Esophagus mucosa (tissue), 1 donor: ENCODE results near the gene MAP3K7. TPM values are rescaled to one million over a fixed set of nuclear protein-coding genes. Genes with fewer than 3 reads are reported as not detected.

ENCODE experiments used
- ATAC-seq: fragments of 200-7000 bp; cut with Tn5 transposase; one replicate; pipeline ENCODE4 v1.9.1; 2020
- total RNA-seq: library from RNA; stranded (reverse); gene quantifications from one replicate; pipeline ENCODE4 v1.2.4, GENCODE V29; 2023
- donor health status: DM: yes; HTN: yes; CAD: no.

MAP3K7 gene
- 14.4 TPM for total RNA-seq

DNA sequence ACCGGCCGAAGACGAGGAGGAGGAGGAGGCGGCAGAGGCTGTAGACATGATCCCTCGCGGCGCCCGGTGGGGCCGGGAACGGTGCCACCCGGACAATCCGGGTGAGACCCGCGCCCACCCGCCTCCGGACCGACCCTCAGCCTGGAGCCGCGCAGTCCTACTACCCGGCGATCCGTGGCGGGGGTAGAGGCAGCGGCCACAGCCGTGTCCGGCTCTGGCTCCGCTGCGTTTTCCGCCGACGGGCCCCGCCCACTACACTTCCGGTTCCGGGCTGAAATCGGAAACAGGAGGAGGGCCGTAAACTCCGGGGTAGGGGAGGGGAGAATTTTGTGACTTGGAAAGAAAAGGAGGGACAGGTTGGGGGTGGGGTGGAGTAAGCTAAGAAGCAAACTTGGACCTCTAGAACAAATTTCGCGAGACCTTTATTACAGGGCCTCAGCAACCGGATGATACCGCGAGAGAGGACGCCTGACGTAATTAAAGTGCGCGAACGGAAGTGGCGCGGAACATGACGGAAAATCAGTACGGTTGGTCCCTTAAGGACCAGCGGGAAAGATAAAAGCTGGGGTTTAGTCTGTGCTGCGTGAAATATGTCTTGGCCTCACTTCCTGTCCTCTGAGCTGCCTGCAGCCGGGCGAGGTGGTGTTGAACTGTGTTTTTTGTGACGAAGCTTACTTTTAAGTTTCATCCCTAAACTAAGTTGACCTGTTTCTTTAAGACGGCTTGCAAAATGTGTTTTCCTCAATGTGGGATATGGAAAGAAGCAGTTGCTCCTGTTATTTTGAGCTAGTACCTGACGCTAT lies at the start of gene MAP3K7:
Gene MAP3K7 (minus strand): TSS at position 237 of the 803 bp plus-strand sequence. CDS start 189 bp downstream, at position 48.
- ATAC-seq, result peak; percentile 94

GRCh38 chr6:90631046-90631445 lies 44.2 kb upstream of the MAP3K7 start:
- ATAC-seq, result no peak

DNA sequence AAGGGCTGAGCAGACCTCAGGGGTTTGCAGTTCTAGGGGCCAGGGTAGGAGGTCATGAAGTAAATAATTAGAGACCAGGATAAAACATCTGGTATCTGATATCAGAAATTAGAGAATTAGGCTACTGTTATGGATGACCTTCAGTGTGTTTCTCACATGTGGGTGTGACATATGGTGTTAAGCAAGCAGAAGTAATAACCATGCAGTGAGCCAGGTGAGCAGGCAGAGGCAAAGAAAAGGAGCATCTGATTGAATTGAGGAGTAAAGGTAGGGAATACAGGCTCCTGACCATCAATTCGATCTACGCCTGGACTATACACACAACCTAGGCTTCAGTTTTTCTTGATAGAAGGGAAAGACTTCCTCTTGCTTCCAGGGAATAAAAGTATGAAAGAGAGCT lies 34.7 kb upstream of the MAP3K7 start:
- ATAC-seq, result no peak

GRCh38 chr6:90619221-90619620 lies 32.3 kb upstream of the MAP3K7 start:
- no peak for ATAC-seq

GRCh38 chr6:90612313-90612680 lies 25.4 kb upstream of the MAP3K7 start:
- ATAC-seq, result peak; percentile 38

DNA sequence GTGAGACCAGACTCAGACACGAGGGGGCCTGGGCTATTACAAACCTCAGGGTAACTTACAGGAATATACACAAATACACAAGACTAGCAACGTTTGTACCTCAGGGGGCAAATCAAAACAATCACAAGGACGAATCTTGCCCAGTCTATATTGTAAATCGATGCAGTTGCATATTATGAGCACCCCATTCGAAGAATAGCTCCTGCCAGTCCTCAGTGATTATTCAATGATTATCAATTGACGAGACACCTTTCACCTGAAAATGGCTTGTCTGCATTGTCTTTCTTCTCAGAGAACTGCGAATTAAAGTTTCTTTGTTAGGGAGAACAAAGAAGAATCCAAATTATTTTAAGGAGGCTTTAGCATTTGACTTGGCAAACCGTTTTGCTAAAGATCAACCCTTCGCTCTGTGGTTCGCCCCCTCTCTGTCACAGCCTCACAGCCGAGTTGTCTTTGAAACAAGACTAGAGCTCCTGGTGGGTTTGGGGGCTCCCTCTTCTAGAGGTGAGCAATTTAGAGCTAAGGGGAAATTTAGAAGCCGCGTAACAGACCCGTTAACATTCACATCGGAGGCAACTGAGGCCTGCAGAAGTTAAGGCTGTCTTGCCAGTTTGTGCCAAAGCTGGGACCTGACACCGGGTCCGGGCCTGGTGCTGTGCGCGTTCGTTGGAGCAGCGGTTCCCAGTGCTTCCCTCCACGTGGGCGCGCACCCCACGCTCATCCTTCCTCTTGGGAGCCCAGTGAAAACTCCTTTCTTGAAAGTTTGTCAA lies 24.9 kb upstream of the MAP3K7 start:
- ATAC-seq, result no peak

- peak; percentile 29 for ATAC-seq
These were observed 24.1 kb upstream of the MAP3K7 start for GRCh38 chr6:90610751-90611542.

GRCh38 chr6:90610301-90610750 lies 23.5 kb upstream of the MAP3K7 start:
- no peak for ATAC-seq

DNA sequence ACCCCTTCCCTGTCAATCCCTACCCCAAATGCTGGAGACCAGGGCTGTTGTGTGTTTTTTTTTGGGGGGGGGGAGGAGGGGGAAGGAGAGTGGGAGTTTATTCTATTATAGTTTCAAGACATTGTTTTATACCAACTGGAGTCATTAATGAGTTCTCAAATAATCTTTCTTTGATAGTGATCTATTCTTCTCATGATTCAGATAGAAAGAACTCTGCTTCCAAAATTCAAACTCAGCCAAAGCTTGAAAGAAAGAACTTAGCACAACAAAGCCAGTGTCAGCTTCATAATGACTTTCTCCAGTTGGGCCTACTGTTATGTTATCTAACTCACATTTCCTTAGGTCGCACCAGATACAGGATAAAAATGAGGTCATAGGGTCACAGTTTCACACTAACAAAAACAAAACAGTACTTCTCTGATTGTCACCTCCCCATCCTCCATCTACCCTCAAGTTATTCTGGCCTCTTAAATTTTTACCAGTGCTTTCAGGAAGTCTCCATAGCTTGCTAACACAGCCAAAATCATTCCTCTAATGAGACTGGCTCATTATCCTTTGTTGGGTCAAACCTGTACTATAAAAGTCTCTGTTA lies 19.0 kb upstream of the MAP3K7 start:
- ATAC-seq, result no peak

DNA sequence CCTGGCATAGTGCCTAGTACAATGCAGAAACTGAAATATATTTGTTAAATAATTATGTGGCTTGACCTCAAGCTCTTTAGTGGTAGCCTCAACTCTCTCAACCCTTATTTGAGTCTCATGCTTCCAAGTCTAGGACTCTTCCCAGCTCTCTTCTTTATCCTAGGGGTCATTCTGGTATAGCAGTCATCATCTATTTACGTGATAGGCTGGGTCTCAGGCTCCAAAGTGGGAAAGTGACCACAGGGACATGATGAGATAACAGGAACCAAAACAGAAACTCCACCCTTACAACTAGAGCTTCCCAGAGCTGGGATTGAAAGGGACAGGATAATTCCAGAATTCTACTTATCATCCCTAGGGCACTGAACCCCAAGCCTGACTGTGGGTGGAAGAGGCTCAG lies 17.7 kb upstream of the MAP3K7 start:
- no peak for ATAC-seq

DNA sequence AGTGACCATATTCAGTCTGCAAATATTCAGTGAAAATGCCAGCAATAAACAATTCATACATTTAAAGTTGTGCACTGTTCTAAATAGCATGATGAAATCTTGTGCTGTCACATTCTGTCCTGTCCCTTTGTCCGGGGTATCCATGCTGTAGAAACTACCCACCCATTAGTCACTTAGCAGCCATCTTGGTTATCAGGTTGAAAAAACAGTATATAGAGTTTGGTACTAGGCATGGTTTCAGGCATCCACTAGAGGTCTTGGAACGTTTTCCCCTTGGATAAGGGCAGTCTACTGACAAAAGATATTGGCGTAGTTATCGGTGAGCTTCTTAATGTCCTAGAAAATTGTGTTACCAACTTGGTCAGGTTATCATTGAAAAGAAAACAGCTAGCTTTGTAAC lies 12.3 kb upstream of the MAP3K7 start:
- ATAC-seq, result no peak

- ATAC-seq, result no peak
These were observed 11.5 kb upstream of the MAP3K7 start for GRCh38 chr6:90598192-90598951.

DNA sequence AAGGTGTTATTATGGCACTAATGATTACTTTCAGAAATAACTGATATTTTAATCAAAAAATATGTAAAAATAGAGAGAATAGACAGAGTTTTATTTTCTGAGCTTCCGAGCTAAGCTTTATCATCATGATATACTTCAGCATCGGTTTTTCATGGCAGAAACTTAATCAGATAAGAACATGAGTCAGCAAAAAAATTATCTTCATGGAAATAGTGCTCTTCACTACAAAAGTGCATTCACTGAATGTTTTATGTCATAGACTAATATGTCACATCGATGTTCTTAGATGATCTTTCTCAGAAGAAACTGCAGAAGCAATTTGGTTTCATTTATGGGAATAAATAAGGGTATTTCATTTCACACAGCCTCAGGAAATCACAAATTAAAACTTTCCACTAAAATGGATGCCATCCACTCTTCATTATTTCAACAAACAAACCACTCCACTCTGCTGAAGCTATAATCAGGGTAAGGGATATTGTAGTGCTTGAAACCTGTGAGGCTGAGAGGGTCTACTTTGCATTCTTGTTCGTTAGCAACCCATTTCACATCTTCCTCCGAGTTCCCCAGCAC lies 10.2 kb upstream of the MAP3K7 start:
- no peak for ATAC-seq

- no peak for ATAC-seq
These were observed 9.0 kb upstream of the MAP3K7 start for GRCh38 chr6:90595854-90596253.

DNA sequence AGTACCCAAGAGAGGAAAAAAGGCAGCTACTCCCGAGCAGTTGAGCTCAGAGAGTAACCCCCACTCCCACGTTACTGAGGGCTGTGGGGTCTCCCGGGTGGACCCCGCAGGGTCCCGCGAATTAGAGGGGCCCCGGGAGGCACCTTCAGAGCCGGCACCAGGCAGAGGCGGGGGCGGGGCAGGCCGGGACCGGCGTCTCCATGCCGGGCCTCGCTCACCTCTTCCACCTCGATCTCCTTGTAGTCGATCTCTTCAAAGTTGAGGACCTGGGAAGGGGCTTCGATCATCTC lies 381 bp downstream of the MAP3K7 start:
- peak; percentile 51 for ATAC-seq

DNA sequence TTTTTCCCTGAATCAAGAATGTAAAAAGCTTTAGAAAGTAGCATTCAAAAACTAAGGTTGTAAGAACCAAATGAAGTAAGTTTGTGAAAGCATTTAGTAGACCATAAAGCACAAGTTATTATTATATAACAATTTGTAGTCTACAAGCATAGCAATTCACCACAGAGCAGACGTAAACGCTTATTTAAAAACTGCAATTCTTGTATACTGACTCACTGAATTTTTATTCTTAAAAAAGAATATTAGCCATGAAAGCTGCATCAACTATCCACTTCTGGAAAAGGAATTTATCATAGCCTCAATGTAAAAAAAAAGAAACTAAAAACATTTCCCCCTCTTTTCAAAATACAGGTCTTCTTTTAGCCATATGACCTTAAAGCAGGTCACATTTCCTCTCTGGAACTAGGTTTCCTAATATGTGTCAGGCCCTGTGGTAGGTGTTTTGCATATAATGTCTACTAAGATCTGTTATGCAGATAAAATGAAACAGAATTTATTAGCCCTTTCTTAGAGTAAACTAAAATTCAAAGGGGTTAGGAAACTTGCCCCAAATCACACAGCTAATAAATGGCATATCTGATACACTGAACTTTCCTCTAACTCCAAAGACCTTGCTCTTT lies 2.1 kb downstream of the MAP3K7 start:
- ATAC-seq, result no peak

GRCh38 chr6:90583836-90584481 lies 2.9 kb downstream of the MAP3K7 start:
- no peak for ATAC-seq

DNA sequence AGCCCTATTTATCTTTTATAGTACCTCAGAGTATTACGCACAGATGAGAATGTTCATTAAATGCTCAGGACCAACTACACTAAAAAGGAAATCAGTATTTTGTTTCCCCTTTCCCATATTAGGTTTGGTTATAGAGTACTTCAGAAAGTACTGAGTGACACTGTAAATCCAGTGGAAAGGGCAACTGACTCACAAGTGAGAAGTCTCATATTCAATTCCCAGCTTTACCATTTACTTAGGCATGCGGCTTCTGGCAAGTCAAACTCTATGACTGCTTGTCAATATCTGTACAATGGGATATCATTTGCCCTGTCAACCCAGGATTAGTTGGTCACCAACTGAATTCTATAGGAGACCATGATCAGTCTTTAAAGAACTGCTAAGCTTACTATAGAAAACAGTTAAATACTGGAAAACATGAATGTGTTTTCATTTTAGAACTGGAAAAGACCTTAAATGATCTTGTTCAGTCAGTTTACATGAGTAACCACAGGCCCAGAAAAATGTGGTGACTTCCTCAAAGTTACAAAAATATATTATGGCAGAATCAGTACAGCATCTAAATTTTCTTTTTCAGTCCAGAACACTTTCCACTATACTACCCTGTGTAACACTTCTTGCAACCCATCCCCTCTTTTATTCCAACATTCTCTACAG lies 3.6 kb downstream of the MAP3K7 start:
- no peak for ATAC-seq

DNA sequence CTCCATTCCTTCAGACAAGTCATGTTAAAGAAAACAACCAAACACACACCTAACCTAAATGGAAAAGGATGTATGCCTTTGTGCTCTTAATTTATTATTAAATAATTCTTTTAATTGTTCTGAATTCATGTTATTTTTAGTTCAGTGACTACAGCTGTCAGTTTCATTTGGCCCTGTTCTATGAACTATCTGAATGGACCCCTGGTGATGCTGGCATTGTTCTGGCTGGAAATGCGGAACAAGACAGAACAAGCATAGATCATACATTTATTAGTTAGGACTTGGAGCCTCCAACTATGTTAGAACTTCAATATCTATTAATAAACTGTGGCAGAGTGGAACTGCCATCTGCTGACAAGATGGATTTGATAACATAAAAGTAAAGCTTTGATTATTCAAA lies 5.7 kb downstream of the MAP3K7 start:
- ATAC-seq, result no peak

DNA sequence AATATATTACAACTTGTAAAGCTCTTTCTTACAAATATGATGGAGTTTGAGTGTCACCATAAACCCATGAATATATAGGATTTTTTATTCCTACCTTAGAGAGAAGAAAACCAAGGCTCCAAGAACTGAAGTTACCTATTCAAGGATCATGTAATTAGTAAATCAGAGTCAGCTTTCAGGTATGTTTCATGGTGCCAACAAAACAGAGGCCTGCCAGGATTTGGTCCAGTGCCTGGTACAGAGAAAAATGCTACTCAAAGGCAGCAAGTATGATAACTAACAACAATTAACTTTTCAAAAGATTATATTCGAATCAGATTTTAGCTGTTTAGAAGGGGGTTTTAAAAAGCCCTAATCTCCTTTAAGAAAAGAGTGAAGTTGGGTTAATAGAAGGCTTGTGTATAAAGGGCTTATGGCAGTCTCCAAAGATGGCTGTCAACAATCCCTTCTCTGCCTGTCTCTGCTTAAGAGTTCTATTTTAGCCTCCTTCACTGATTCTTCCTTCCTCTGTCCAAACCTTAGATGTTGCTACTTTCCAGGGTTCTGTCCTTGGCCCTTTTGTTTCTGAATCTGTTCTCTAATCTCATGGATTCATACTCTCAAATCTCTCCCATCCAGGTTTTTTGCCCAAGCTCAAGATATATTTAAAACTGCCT lies 7.8 kb downstream of the MAP3K7 start:
- ATAC-seq, result no peak
